ENCODE results near the gene ATOH8. TPM values are rescaled to one million over a fixed set of nuclear protein-coding genes. Genes with fewer than 3 reads are reported as not detected.

ATOH8 gene
- 16.9 and 31.4 TPM in 2 replicates for total RNA-seq

GRCh38 chr2:85753525-85754312, at the start of gene ATOH8:
Gene ATOH8, plus strand, starts transcription at chr2:85753991. Its CDS starts 199 bp downstream, at chr2:85754190.

Other genes starting within 250 kb of the ATOH8 start
- 95.3 and 95.9 TPM in 2 replicates for gene MAT2A, start 214.8 kb upstream of the ATOH8 start, total RNA-seq
- gene GGCX, start 192.5 kb upstream of the ATOH8 start, total RNA-seq: 34.6 and 35.4 TPM in 2 replicates
- 5.8 TPM in 1 of 2 replicates, not detected in the other for gene VAMP8, start 176.4 kb upstream of the ATOH8 start, total RNA-seq
- gene VAMP5, start 169.6 kb upstream of the ATOH8 start, total RNA-seq: 33.1 and 70.7 TPM in 2 replicates
- gene RNF181, start 158.2 kb upstream of the ATOH8 start, total RNA-seq: 157 and 188 TPM in 2 replicates
- 22.9 and 26.7 TPM in 2 replicates for gene TMEM150A, start 151.3 kb upstream of the ATOH8 start, total RNA-seq
- 5.3 and 8.2 TPM in 2 replicates for gene C2orf68, start 141.9 kb upstream of the ATOH8 start, total RNA-seq
- gene USP39, start 137.8 kb upstream of the ATOH8 start, total RNA-seq: 39.1 and 51.7 TPM in 2 replicates
- gene SFTPB, start 85.8 kb upstream of the ATOH8 start, total RNA-seq: not detected in 2 replicates
- gene GNLY, start 59.6 kb upstream of the ATOH8 start, total RNA-seq: not detected in 2 replicates
- gene ST3GAL5, start 135.0 kb downstream of the ATOH8 start, total RNA-seq: 27.1 and 63.6 TPM in 2 replicates